Thyroid gland (tissue), 4 donors: ENCODE results near the gene FAM120B.

Source experiments
- CTCF ChIP-seq, 6 experiments: fragments of 200-600 bp in 3 of 6; fragments of 450-650 bp in 3 of 6; sonication (generic) in 3 of 6; IDR thresholded peaks; one replicate each; pipeline ENCODE4 v1.5.1; 2016 to 2019; ENCODE audit warnings: antibody characterized with exemption in 6 of 6, mild to moderate bottlenecking in 2 of 6, inconsistent platforms in 1 of 6, moderate library complexity in 1 of 6
- POLR2A ChIP-seq, 2 donors: fragments of 450-650 bp; IDR thresholded peaks; one replicate each; pipeline ENCODE4 v1.6.1; 2017; ENCODE audit warnings: antibody characterized with exemption in 2 of 2, mild to moderate bottlenecking in 2 of 2, moderate library complexity in 1 of 2

GRCh38 chr6:170444056-170444591 lies 137.6 kb downstream of the FAM120B start:
- TF ChIP-seq POLR2A (IDR thresholded peaks at IDR 0.05), result no peak
- no peak for TF ChIP-seq CTCF (IDR thresholded peaks at IDR 0.05)
